HL-60 (cell line): ENCODE results near the gene ATP11A.

ENCODE experiments used
- DNase-seq, 2 experiments: peaks; one replicate each; pipeline ENCODE4 v3.0.0-alpha.2; 2010 to 2020; ENCODE audit warnings: low read depth in 1 of 2, low spot score in 1 of 2
- H3K27ac ChIP-seq: fragments of 250-450 bp; sonication (Bioruptor Pico); replicated peaks from 2 replicates; pipeline ENCODE4 v1.5.1; 2020; ENCODE audit warnings: mild to moderate bottlenecking, moderate library complexity
- H3K27me3 ChIP-seq: fragments of 250-450 bp; sonication (Bioruptor Pico); 2 replicates; pipeline ENCODE4 v1.5.1; 2021; ENCODE audit warnings: mild to moderate bottlenecking, moderate library complexity; ENCODE audit not compliant: insufficient read depth, poor library complexity, severe bottlenecking
- H3K4me3 ChIP-seq: replicated peaks from 2 replicates; pipeline ENCODE4 v1.5.1; 2011; ENCODE audit warnings: mild to moderate bottlenecking, control low read depth, low read length; ENCODE audit not compliant: insufficient read depth
- CTCF ChIP-seq: IDR thresholded peaks from one replicate; pipeline ENCODE4 v1.5.1; 2011; ENCODE audit warnings: low read length, control low read depth, inconsistent platforms; ENCODE audit not compliant: insufficient read depth
- GABPA ChIP-seq: IDR thresholded peaks from 2 replicates; pipeline ENCODE4 v1.6.1; 2012; ENCODE audit warnings: low read depth
- POLR2AphosphoS5 ChIP-seq: IDR thresholded peaks from 2 replicates; pipeline ENCODE4 v1.6.1; 2012; ENCODE audit warnings: low read depth
- REST ChIP-seq: IDR thresholded peaks from 2 replicates; pipeline ENCODE4 v1.6.1; 2012; ENCODE audit warnings: low read depth; ENCODE audit not compliant: insufficient replicate concordance
- SPI1 ChIP-seq: IDR thresholded peaks from 2 replicates; pipeline ENCODE4 v1.6.1; 2012; ENCODE audit warnings: low read depth, mild to moderate bottlenecking, borderline replicate concordance

The ATP11A gene

GRCh38 chr13:112670864-112671263 lies 19.0 kb upstream of the ATP11A start:
- Histone ChIP-seq H3K4me3 (no peak overlapping the region), H3K27ac (no peak overlapping the region), H3K27me3 (peaks cover under 1% of the 10 kb centered on the region)
- TF ChIP-seq REST (no peak), SPI1 (no peak), CTCF (no peak), POLR2AphosphoS5 (no peak), GABPA (no peak)
- DNase-seq, result no peak

DNA sequence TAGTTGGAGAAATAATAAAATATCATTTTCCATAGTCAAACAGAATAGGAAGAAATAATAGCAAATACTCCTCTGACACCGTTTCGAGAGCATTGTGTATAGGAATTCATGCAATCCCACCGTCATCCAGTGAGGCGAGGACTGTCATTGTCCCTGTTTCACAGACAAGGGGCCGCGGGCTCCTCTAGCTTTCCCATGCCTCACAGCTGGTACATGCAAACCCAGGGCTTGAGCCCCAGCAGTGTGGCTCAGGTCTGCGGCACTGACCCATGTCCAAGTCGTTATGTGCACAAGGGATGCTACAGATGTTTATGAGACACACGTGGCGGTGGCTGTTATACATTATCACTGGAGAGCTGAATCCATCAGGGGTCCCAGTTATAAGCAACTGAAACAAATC lies 18.5 kb upstream of the ATP11A start:
- DNase-seq, result no peak
- TF ChIP-seq POLR2AphosphoS5 (no peak), GABPA (no peak), REST (no peak), SPI1 (no peak), CTCF (no peak)
- no peak overlapping the region for H3K27ac ChIP-seq
- no peak overlapping the region for H3K4me3 ChIP-seq
- H3K27me3 ChIP-seq, result peaks cover 3% of the 10 kb centered on the region

- TF ChIP-seq CTCF, result no peak
- TF ChIP-seq REST, result no peak
- TF ChIP-seq SPI1, result no peak
- H3K4me3 ChIP-seq, result no peak overlapping the region
- no peak overlapping the region for H3K27ac ChIP-seq
- peaks cover 3% of the 10 kb centered on the region for H3K27me3 ChIP-seq
- no peak for DNase-seq
These were observed 17.1 kb upstream of the ATP11A start for GRCh38 chr13:112672651-112673284.
